Measurements from ENCODE around the gene NMUR1. TPM values are rescaled to one million over a fixed set of nuclear protein-coding genes. Genes with fewer than 3 reads are reported as not detected.
"Not testable (repeated sequence)": the region's sequence is repeated elsewhere in the genome, so short reads cannot be mapped to it uniquely, and the experiment has no call there.

Gene NMUR1
- total and polyA plus RNA-seq, 9 donors = 0.16 to 0.62 (median 0.23) TPM

DNA sequence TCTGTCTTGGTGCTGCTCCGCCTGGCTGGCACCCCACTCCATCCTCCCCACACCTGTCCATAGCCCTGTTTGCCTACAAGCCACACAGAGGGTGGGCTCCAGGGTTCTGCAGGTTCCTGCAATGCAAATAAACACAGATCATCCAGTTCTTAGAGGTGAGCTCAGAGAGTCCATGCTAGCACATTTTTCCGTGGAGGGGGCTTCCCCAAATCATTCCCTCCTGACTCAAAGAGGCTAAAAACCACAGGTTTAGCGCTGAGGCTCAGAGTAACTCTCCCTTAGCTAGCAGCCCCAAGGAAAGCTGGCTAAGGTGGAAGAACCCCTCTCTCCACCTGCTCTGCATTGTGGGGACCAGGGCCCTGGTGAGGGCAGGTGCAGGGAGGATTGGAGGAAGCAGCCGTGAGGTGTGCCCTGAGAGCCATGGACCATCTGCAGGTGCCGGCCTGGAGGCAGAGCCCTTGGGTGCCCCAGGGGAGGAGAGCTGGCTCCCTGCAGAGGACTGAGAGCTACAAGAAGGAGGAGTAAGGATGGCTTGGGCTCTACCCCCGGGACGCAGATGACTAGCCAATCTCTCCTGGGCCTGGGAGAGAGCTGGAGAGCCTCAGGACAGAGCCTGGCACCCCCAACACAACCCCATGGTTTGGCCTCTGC lies 38.7 kb upstream of the NMUR1 start:
- 70% methylated on average over 5 of the region's 7 CpGs for WGBS (ENCODE audit: insufficient coverage)
- no peak overlapping the region for H3K4me3 ChIP-seq (ENCODE audit: low read length)

GRCh38 chr2:231568098-231568784 lies 38.0 kb upstream of the NMUR1 start:
- no peak overlapping the region for H3K27ac ChIP-seq (ENCODE audit: low read length)
- H3K27me3 ChIP-seq (ENCODE audit: control insufficient read depth, insufficient read depth, low read length) = no peaks in the 10 kb centered on the region
- H3K4me1 ChIP-seq (ENCODE audit: control insufficient read depth, insufficient read depth, low read length) = no peaks in the 10 kb centered on the region
- 62% methylated on average over 6 of the region's 6 CpGs for WGBS (ENCODE audit: insufficient coverage)
- DNase-seq = no peak
- H3K36me3 ChIP-seq (ENCODE audit: control insufficient read depth, insufficient read depth, low read length) = no peaks in the 10 kb centered on the region
- H3K9me3 ChIP-seq (replicated peaks; ENCODE audit: control insufficient read depth, low read depth, low read length) = peaks cover 2% of the 10 kb centered on the region
- H3K4me3 ChIP-seq (ENCODE audit: low read length) = no peak overlapping the region

More for the DNA sequence above, 38.7 kb upstream of the NMUR1 start:
- DNase-seq = no peak
- Histone ChIP-seq H3K9me3 (replicated peaks; ENCODE audit: control insufficient read depth, low read depth, low read length) (peaks cover 2% of the 10 kb centered on the region), H3K27ac (ENCODE audit: low read length) (no peak overlapping the region), H3K4me1 (ENCODE audit: control insufficient read depth, insufficient read depth, low read length) (no peaks in the 10 kb centered on the region), H3K36me3 (ENCODE audit: control insufficient read depth, insufficient read depth, low read length) (no peaks in the 10 kb centered on the region), H3K27me3 (ENCODE audit: control insufficient read depth, insufficient read depth, low read length) (no peaks in the 10 kb centered on the region)

- H3K27ac ChIP-seq (ENCODE audit: low read length) = no peak overlapping the region
- H3K36me3 ChIP-seq (ENCODE audit: control insufficient read depth, insufficient read depth, low read length) = no peaks in the 10 kb centered on the region
- no peak overlapping the region for H3K4me3 ChIP-seq (ENCODE audit: low read length)
- H3K27me3 ChIP-seq (ENCODE audit: control insufficient read depth, insufficient read depth, low read length) = no peaks in the 10 kb centered on the region
- no peak for DNase-seq
- H3K4me1 ChIP-seq (ENCODE audit: control insufficient read depth, insufficient read depth, low read length) = no peaks in the 10 kb centered on the region
- peaks cover 2% of the 10 kb centered on the region for H3K9me3 ChIP-seq (replicated peaks; ENCODE audit: control insufficient read depth, low read depth, low read length)
- 85% methylated on average over 2 of the region's 3 CpGs for WGBS (ENCODE audit: insufficient coverage)
These were observed 36.9 kb upstream of the NMUR1 start for GRCh38 chr2:231567159-231567558.

- Histone ChIP-seq H3K9me3 (replicated peaks; ENCODE audit: control insufficient read depth, low read depth, low read length) (peaks cover 2% of the 10 kb centered on the region), H3K36me3 (ENCODE audit: control insufficient read depth, insufficient read depth, low read length) (no peaks in the 10 kb centered on the region), H3K4me3 (ENCODE audit: low read length) (no peak overlapping the region), H3K27ac (ENCODE audit: low read length) (no peak overlapping the region), H3K4me1 (ENCODE audit: control insufficient read depth, insufficient read depth, low read length) (no peaks in the 10 kb centered on the region), H3K27me3 (ENCODE audit: control insufficient read depth, insufficient read depth, low read length) (no peaks in the 10 kb centered on the region)
- 67% methylated on average over 1 of the region's 4 CpGs for WGBS (ENCODE audit: insufficient coverage)
- DNase-seq = no peak
These were observed 35.8 kb upstream of the NMUR1 start for GRCh38 chr2:231565887-231566594.

GRCh38 chr2:231563378-231563961 lies 33.2 kb upstream of the NMUR1 start:
- H3K36me3 ChIP-seq (ENCODE audit: control insufficient read depth, insufficient read depth, low read length) = no peaks in the 10 kb centered on the region
- WGBS (ENCODE audit: insufficient coverage) = no CpG with 5 or more reads among the region's 3 CpGs
- H3K4me3 ChIP-seq (ENCODE audit: low read length) = no peak overlapping the region
- no peak overlapping the region for H3K27ac ChIP-seq (ENCODE audit: low read length)
- H3K9me3 ChIP-seq (replicated peaks; ENCODE audit: control insufficient read depth, low read depth, low read length) = peaks cover 2% of the 10 kb centered on the region
- DNase-seq = peak; percentile 65
- no peaks in the 10 kb centered on the region for H3K27me3 ChIP-seq (ENCODE audit: control insufficient read depth, insufficient read depth, low read length)
- H3K4me1 ChIP-seq (ENCODE audit: control insufficient read depth, insufficient read depth, low read length) = no peaks in the 10 kb centered on the region

GRCh38 chr2:231557571-231558217 lies 27.4 kb upstream of the NMUR1 start:
- WGBS (ENCODE audit: insufficient coverage) = 26% methylated on average over 9 of the region's 11 CpGs

DNA sequence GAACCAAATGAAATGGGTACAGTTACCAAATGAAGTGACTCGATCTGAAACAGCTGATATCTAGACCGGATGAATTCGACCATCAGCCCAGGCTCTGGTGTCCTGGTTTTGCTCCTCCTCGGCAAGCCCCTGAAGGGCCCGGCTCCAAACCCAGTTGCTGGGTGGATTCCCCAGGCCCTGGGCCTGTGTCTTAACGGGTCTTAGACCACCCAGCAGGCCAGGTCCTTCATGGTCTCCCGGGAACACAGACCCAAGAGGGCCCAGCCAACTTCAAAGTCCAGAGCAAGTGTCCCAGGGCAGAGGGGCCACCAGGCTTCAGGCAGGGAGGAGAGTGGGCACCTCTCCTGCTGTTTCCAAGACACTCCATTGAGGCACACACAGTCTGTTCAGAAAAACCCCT lies 26.7 kb upstream of the NMUR1 start:
- H3K27ac ChIP-seq (ENCODE audit: low read length) = no peak overlapping the region
- WGBS (ENCODE audit: insufficient coverage) = 75% methylated on average over 7 of the region's 7 CpGs

More at GRCh38 chr2:231557571-231558217, 27.4 kb upstream of the NMUR1 start:
- H3K27ac ChIP-seq (ENCODE audit: low read length) = peak overlapping the region; percentile 9
- peaks cover 5% of the 10 kb centered on the region for H3K9me3 ChIP-seq (replicated peaks; ENCODE audit: control insufficient read depth, low read depth, low read length)
- peak; percentile 93 for DNase-seq
- peaks cover 22% of the 10 kb centered on the region for H3K4me1 ChIP-seq (ENCODE audit: control insufficient read depth, insufficient read depth, low read length)
- H3K27me3 ChIP-seq (ENCODE audit: control insufficient read depth, insufficient read depth, low read length) = peaks cover 2% of the 10 kb centered on the region
- H3K36me3 ChIP-seq (ENCODE audit: control insufficient read depth, insufficient read depth, low read length) = no peaks in the 10 kb centered on the region
- H3K4me3 ChIP-seq (ENCODE audit: low read length) = no peak overlapping the region

DNA sequence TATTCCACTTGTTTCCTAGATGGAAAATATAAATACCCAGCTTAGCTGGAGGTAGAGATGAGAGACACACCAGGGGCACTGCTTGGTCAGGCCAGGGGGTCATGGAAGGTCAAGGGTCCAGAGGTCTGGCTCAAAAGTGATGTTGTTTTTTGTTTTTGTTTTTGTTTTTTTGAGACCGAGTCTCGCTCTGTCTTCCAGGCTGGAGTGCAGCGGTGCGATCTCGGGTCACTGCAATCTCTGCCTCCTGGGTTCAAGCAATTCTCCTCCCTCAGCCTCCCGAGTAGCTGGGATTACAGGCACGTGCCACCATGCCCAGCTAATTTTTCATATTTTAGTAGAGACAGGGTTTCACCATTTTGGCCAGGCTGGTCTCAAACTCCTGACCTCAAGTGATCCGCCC lies 26.3 kb upstream of the NMUR1 start:
- 89% methylated on average over 6 of the region's 8 CpGs for WGBS (ENCODE audit: insufficient coverage)
- not testable (repeated sequence) for H3K36me3 ChIP-seq (ENCODE audit: control insufficient read depth, insufficient read depth, low read length); H3K4me3 ChIP-seq (ENCODE audit: low read length); DNase-seq; H3K27ac ChIP-seq (ENCODE audit: low read length); H3K27me3 ChIP-seq (ENCODE audit: control insufficient read depth, insufficient read depth, low read length)
- peaks cover 22% of the 10 kb centered on the region for H3K4me1 ChIP-seq (ENCODE audit: control insufficient read depth, insufficient read depth, low read length)
- peaks cover 10% of the 10 kb centered on the region for H3K9me3 ChIP-seq (replicated peaks; ENCODE audit: control insufficient read depth, low read depth, low read length)

More for the DNA sequence above, 26.7 kb upstream of the NMUR1 start:
- Histone ChIP-seq H3K27me3 (ENCODE audit: control insufficient read depth, insufficient read depth, low read length) (peaks cover 2% of the 10 kb centered on the region), H3K36me3 (ENCODE audit: control insufficient read depth, insufficient read depth, low read length) (no peaks in the 10 kb centered on the region), H3K4me3 (ENCODE audit: low read length) (no peak overlapping the region), H3K9me3 (replicated peaks; ENCODE audit: control insufficient read depth, low read depth, low read length) (peaks cover 10% of the 10 kb centered on the region), H3K4me1 (ENCODE audit: control insufficient read depth, insufficient read depth, low read length) (peaks cover 22% of the 10 kb centered on the region)
- no peak for DNase-seq

GRCh38 chr2:231554748-231555545 lies 24.7 kb upstream of the NMUR1 start:
- H3K4me3 ChIP-seq (ENCODE audit: low read length) = peak overlapping the region; percentile 8
- DNase-seq = peak; percentile 79
- H3K27ac ChIP-seq (ENCODE audit: low read length) = peak overlapping the region; percentile 18
- H3K9me3 ChIP-seq (replicated peaks; ENCODE audit: control insufficient read depth, low read depth, low read length) = peaks cover 10% of the 10 kb centered on the region
- peaks cover 2% of the 10 kb centered on the region for H3K27me3 ChIP-seq (ENCODE audit: control insufficient read depth, insufficient read depth, low read length)
- peaks cover 22% of the 10 kb centered on the region for H3K4me1 ChIP-seq (ENCODE audit: control insufficient read depth, insufficient read depth, low read length)
- 51% methylated on average over 10 of the region's 14 CpGs for WGBS (ENCODE audit: insufficient coverage)
- no peaks in the 10 kb centered on the region for H3K36me3 ChIP-seq (ENCODE audit: control insufficient read depth, insufficient read depth, low read length)

Measured in muscle of leg (tissue), 11 donors.